Heart right ventricle (tissue), 16 donors: ENCODE measurements around the gene TENM4. TPM values are rescaled to one million over a fixed set of nuclear protein-coding genes. Genes with fewer than 3 reads are reported as not detected.
A peak's percentile ranks its signal among the peaks of the same experiment; 100 is the strongest.

Experiments used
- ATAC-seq, 8 donors: fragments of 200-7000 bp; cut with Tn5 transposase; one replicate each; pipeline ENCODE4 v1.9.1; 2020; ENCODE audit warnings: mild to moderate bottlenecking in 8 of 8, moderate library complexity in 8 of 8, moderate number of reproducible peaks in 1 of 8
- DNase-seq, 2 donors: peaks; one replicate each; pipeline ENCODE4 v3.0.0-alpha.2; 2020
- H3K27ac ChIP-seq, 10 donors: fragments of 200-600 bp; sonication (generic) in 2 of 10; one replicate each; pipeline versions ENCODE4 v1.5.0 to v1.8.0; 2020 to 2022; ENCODE audit warnings: mild to moderate bottlenecking in 3 of 10
- H3K27me3 ChIP-seq, 7 donors: fragments of 200-600 bp; one replicate each; pipeline ENCODE4 v1.8.0; 2021 to 2022; ENCODE audit warnings: mild to moderate bottlenecking in 2 of 7
- H3K36me3 ChIP-seq, 9 donors: fragments of 200-600 bp; sonication (generic) in 1 of 9; one replicate each; pipeline versions ENCODE4 v1.5.0 to v1.8.0; 2020 to 2022; ENCODE audit warnings: mild to moderate bottlenecking in 2 of 9
- H3K4me1 ChIP-seq, 9 donors: fragments of 200-600 bp; sonication (generic) in 1 of 9; one replicate each; pipeline versions ENCODE4 v1.5.0 to v1.8.0; 2020 to 2022; ENCODE audit warnings: mild to moderate bottlenecking in 4 of 9
- H3K4me3 ChIP-seq, 10 donors: fragments of 200-600 bp; sonication (generic) in 2 of 10; one replicate each; pipeline versions ENCODE4 v1.5.0 to v1.8.0; 2020 to 2022; ENCODE audit warnings: mild to moderate bottlenecking in 7 of 10, moderate library complexity in 2 of 10
- H3K9me3 ChIP-seq, 11 donors: fragments of 200-600 bp in 10 of 11; sonication (generic) in 2 of 11; one replicate each; pipeline versions ENCODE4 v1.5.0 to v1.8.0; 2013 to 2022; ENCODE audit warnings: mild to moderate bottlenecking in 2 of 11, control low read depth in 1 of 11, moderate library complexity in 1 of 11
- WGBS, 2 donors: extraction: QIAGEN DNeasy Blood & Tissue Kit; methylation state at CpG; one replicate each; pipeline ENCODE4 v1.1.7; 2013; ENCODE audit warnings: inconsistent platforms in 1 of 2; 5-methylcytosine and 5-hydroxymethylcytosine counted together
- intact Hi-C, 10 donors: fragments of 100-400 bp; cut with DNase I; formaldehyde crosslinking; loops; one replicate each; pipeline versions ENCODE4 v1.11.1 to v1.14.2; 2022
- polyA plus RNA-seq, 2 donors: library from polyadenylated mRNA; stranded (reverse); fragments of 200-250 nt; gene quantifications; one replicate each; pipeline ENCODE4 v1.2.3, GENCODE V29; 2013
- total RNA-seq, 10 donors: library from RNA; stranded (reverse); fragmentation: NEBNext Ultra II Directional in 3 of 10; extraction: Animal tissue kit (Norgen Biotek cat#: 25700) in 3 of 10; gene quantifications; one replicate each; pipeline versions ENCODE4 v1.2.1 to v1.2.4, GENCODE V29; 2021 to 2023
- TF ChIP-seq, protein P1 (sequence below), 9 donors: fragments of 200-600 bp; sonication (generic) in 2 of 9; IDR thresholded peaks; one replicate each; pipeline versions ENCODE4 v1.5.0 to v1.8.0; 2021 to 2022; ENCODE audit warnings: antibody characterized with exemption in 9 of 9, mild to moderate bottlenecking in 5 of 9, moderate library complexity in 1 of 9
- donor health status: Arrhythmogenic right ventricular cardiomyopathy.
- donor health status: ischemic (EF 13 %, LVEDD 7.1; RV severe dilation, severe dysfunction).
- donor health status: healthy with polysubstance abuse.
- donor health status: DM: no; HTN: yes; CAD: no.
- donor health status: DM: no; HTN: no; CAD: no.
- donor health status: ischemic (EF 25% LVEDD 6.9; RV normal size, moderate dysfunction).
- donor health status: ischemic (EF 25% LVEDD 5.7; RV mildly dilated, moderate dysfunction).
- donor health status: healthy.
- donor health status: DM: yes; HTN: yes; CAD: no.
- donor health status: Ischemic cardiomyopathy.
- donor health status: ischemic (EF 35%, LVEDD 5.7; RV mildly dilated, moderate dysfunction).
- donor health status: nonischemic (EF 11% LVEDD 7.7; RV severe dilation, severe dysfunction).
- donor health status: DM: yes; HTN: yes; CAD: no.
- donor health status: PGD.
- donor health status: ischemic (EF 29% LVEDD 5.4; RV normal size, mild dysfunction).
- donor health status: nonischemic (EF 23%, LVEDD 6.1; RV moderate dilation, normal function).

Gene TENM4
- total and polyA plus RNA-seq, 12 donors: 0.10 to 3.6 (median 0.91) TPM

DNA sequence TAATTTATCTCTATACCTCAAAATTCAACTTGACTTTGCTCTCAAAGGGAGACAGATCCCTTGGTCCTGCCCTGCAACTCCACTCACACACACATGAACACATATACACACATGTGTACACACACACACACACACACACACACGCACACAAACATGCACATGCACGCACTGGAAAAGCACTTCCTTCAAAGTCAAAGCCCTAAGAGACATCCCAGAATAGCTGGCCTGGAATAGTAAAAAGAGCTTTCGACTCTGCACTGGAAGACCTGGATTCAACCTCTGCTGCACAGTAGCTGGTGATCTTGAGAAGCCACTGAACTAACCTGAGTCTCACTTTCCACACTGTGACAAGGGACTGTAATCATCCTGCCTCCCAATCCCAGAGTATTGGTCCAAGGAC lies 26.8 kb downstream of the TENM4 start:
- DNase-seq (no peak), ATAC-seq (peak in 1 of 8 donors; percentile 15)
- Histone ChIP-seq H3K4me1 (peaks cover 0 to 27% (median 18%) of the 10 kb centered on the region in 9 donors), H3K4me3 (no peak overlapping the region), H3K9me3 (peaks cover 0 to 8% (median 0%) of the 10 kb centered on the region in 11 donors), H3K27me3 (peaks cover 0 to 5% (median 0%) of the 10 kb centered on the region in 7 donors), H3K36me3 (no peaks in the 10 kb centered on the region), H3K27ac (no peak overlapping the region)
- WGBS, 2 donors: 62 to 63% methylated on average over 3 of the region's 3 CpGs
- TF ChIP-seq, protein P1, sequence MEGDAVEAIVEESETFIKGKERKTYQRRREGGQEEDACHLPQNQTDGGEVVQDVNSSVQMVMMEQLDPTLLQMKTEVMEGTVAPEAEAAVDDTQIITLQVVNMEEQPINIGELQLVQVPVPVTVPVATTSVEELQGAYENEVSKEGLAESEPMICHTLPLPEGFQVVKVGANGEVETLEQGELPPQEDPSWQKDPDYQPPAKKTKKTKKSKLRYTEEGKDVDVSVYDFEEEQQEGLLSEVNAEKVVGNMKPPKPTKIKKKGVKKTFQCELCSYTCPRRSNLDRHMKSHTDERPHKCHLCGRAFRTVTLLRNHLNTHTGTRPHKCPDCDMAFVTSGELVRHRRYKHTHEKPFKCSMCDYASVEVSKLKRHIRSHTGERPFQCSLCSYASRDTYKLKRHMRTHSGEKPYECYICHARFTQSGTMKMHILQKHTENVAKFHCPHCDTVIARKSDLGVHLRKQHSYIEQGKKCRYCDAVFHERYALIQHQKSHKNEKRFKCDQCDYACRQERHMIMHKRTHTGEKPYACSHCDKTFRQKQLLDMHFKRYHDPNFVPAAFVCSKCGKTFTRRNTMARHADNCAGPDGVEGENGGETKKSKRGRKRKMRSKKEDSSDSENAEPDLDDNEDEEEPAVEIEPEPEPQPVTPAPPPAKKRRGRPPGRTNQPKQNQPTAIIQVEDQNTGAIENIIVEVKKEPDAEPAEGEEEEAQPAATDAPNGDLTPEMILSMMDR (IDR thresholded peaks at IDR 0.05): no peak
- intact Hi-C loops: no loop called here

DNA sequence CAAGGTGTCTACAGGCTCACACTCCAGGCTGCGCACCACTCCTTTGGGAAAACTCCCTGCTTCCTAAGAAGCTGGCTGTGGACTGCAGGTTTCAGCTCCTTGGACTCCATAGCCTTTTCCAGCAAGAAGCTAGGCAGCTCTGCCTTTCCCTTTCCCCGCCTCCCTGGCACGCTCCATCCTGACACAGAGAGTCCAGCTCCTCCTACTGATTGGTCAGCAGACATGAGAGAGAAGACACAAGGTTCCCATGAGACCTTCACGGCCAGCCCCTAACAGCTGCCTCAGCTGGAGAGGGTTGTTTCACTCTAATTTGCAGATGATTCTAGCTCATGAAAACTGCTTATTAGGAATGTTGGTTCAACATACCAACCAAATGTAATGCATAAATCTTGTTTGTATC lies 27.6 kb downstream of the TENM4 start:
- no peak overlapping the region for H3K4me3 ChIP-seq
- DNase-seq (peak; percentile 82 to 88), ATAC-seq (peak; percentile 85 to 99 (median 96))
- H3K9me3 ChIP-seq: peaks cover 0 to 8% (median 0%) of the 10 kb centered on the region in 11 donors
- TF ChIP-seq, protein P1 (IDR thresholded peaks at IDR 0.05): no peak
- WGBS, 2 donors: 20 to 24% methylated on average over 4 of the region's 4 CpGs
- peaks cover 0 to 5% (median 0%) of the 10 kb centered on the region in 7 donors for H3K27me3 ChIP-seq
- no peaks in the 10 kb centered on the region for H3K36me3 ChIP-seq
- intact Hi-C loops: no loop called here
- no peak overlapping the region for H3K27ac ChIP-seq
- H3K4me1 ChIP-seq: peaks cover 0 to 27% (median 18%) of the 10 kb centered on the region in 9 donors

DNA sequence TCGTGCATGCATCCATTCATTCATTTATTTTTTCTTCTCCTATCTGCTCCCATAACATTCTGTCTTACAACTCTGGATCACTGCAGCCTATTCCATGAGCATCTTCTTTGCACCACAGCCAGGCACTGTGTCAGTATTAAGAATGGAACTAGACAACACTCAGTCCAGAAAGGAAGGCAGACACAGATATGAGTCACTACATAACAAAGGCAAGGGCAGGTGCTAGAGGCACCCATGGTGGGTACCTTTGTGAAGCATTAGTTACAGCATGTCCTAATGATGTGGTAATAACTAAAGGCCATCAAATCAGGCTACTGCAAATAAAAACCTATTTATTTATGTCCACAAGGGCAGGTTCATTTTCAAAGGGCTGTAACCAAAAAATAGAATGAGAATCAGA lies 28.1 kb downstream of the TENM4 start:
- ATAC-seq: no peak
- peaks cover 0 to 5% (median 0%) of the 10 kb centered on the region in 7 donors for H3K27me3 ChIP-seq

DNA sequence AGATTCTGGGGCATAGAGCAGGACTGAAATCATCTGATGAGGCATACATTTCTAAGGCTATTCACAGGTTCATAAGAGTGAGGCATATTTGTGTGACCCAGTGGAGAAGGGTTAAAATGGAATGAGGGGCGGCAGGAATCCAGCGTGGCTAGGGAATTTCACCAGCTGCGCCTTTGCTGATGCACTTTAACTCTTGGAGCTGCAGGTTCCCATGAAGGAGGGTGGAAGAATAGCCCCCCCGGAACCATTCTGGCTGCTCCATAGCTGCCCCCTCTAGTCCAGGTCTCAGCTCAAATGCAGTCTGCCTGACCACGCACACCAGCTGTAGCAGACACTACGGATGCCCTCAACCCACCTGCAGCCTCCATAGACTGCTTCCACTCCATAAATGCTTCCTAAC lies 31.5 kb downstream of the TENM4 start:
- Histone ChIP-seq H3K36me3 (no peaks in the 10 kb centered on the region), H3K4me1 (peaks cover 0 to 17% (median 10%) of the 10 kb centered on the region in 9 donors), H3K27me3 (peaks cover 0 to 4% (median 0%) of the 10 kb centered on the region in 7 donors), H3K9me3 (no peaks in the 10 kb centered on the region), H3K4me3 (no peak overlapping the region), H3K27ac (no peak overlapping the region)
- TF ChIP-seq, protein P1 (IDR thresholded peaks at IDR 0.05): no peak
- ATAC-seq: no peak
- intact Hi-C loops: loop anchor here in 2 of 10 donors (10.0 kb wide), 1 partner anchor 85 kb away; no protein-coding TSS in a partner anchor
- no peak for DNase-seq
- 90 to 91% methylated on average over 6 of the region's 6 CpGs for WGBS, 2 donors

More for the DNA sequence above, 28.1 kb downstream of the TENM4 start:
- peaks cover 0 to 8% (median 0%) of the 10 kb centered on the region in 11 donors for H3K9me3 ChIP-seq
- no peak overlapping the region for H3K4me3 ChIP-seq
- no peaks in the 10 kb centered on the region for H3K36me3 ChIP-seq
- TF ChIP-seq, protein P1 (IDR thresholded peaks at IDR 0.05): no peak
- no peak for DNase-seq
- H3K27ac ChIP-seq: no peak overlapping the region
- intact Hi-C loops: no loop called here
- H3K4me1 ChIP-seq: peaks cover 0 to 27% (median 18%) of the 10 kb centered on the region in 9 donors
- WGBS, 2 donors: 69 to 78% methylated on average over 1 of the region's 1 CpG
